Tibial nerve (tissue), 4 donors: ENCODE data around the gene MRPL38.

Experiments used
- CTCF ChIP-seq, 5 experiments: fragments of 200-600 bp in 3 of 5; fragments of 450-650 bp in 2 of 5; sonication (generic) in 3 of 5; IDR thresholded peaks; one replicate each; pipeline ENCODE4 v1.5.1; 2016 to 2019; ENCODE audit warnings: antibody characterized with exemption in 5 of 5, mild to moderate bottlenecking in 3 of 5, moderate library complexity in 2 of 5
- EP300 ChIP-seq, 2 donors: sonication (generic); formaldehyde crosslinking; IDR thresholded peaks; one replicate each; pipeline ENCODE4 v1.6.1; 2017; ENCODE audit warnings: antibody characterized with exemption in 2 of 2, mild to moderate bottlenecking in 1 of 2
- POLR2A ChIP-seq, 2 donors: fragments of 450-650 bp; IDR thresholded peaks; one replicate each; pipeline ENCODE4 v1.6.1; 2017; ENCODE audit warnings: antibody characterized with exemption in 2 of 2, mild to moderate bottlenecking in 2 of 2, moderate library complexity in 2 of 2

- TF ChIP-seq POLR2A (IDR thresholded peaks at IDR 0.05) (no peak), CTCF (IDR thresholded peaks at IDR 0.05) (no peak), EP300 (IDR thresholded peaks at IDR 0.05) (peak in 1 of 2 donors; percentile 24)
These were observed 42.8 kb downstream of the MRPL38 start for GRCh38 chr17:75861927-75862317.
